Measurements from ENCODE around the gene C1orf53.
"Not testable (repeated sequence)": the region's sequence is repeated elsewhere in the genome, so short reads cannot be mapped to it uniquely, and the experiment has no call there.

C1orf53 gene

DNA sequence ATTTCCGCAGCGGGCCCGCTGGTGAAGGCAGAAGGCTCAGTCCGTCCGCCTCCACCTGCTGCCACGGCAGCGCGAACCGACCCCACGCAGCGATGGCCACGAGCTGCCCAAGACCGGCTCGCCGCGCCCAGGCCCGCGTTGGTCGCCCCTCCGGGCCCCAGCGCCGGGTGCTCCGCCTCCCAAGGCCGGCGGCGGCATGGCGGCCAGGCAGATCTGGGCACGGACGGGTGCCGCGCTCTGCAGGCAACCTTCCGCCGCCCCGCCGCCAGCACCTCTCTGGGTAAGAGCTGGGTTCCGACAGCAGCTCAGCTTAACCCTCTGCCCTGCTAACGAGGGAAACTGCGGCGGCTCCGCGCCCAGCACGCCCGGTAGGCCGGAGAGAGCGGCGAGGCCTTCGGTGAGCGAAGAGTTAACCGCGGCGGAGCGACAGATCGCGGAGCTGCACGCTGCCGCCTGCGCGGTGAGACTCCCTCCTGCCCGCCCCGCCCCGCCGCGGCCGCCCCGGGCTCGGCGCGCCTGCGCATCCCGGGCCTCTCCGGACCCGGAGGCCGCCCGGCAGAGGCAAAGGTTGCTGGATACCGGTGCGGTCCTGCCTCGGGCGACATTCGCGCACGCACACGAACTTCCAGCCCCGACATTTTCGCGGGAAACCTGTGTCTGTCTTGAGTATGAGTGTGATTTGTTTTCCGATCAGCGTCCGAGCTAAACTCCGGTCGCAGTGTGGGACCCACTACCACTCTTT lies at the start of gene C1orf53:
TSS of gene C1orf53 (plus strand) at position 177 of the 742 bp plus-strand sequence. CDS start at position 197, 20 bp downstream.
- TF ChIP-seq, protein P1, sequence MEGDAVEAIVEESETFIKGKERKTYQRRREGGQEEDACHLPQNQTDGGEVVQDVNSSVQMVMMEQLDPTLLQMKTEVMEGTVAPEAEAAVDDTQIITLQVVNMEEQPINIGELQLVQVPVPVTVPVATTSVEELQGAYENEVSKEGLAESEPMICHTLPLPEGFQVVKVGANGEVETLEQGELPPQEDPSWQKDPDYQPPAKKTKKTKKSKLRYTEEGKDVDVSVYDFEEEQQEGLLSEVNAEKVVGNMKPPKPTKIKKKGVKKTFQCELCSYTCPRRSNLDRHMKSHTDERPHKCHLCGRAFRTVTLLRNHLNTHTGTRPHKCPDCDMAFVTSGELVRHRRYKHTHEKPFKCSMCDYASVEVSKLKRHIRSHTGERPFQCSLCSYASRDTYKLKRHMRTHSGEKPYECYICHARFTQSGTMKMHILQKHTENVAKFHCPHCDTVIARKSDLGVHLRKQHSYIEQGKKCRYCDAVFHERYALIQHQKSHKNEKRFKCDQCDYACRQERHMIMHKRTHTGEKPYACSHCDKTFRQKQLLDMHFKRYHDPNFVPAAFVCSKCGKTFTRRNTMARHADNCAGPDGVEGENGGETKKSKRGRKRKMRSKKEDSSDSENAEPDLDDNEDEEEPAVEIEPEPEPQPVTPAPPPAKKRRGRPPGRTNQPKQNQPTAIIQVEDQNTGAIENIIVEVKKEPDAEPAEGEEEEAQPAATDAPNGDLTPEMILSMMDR (IDR thresholded peaks at IDR 0.05; ENCODE audit: insufficient read depth, low read depth, low read length, missing control alignments): no peak
- peak; percentile 87 for DNase-seq (ENCODE audit: low read depth)
- peak within 1 kb of the TSS; percentile 75 for H3K4me3 ChIP-seq (ENCODE audit: low read length)

DNA sequence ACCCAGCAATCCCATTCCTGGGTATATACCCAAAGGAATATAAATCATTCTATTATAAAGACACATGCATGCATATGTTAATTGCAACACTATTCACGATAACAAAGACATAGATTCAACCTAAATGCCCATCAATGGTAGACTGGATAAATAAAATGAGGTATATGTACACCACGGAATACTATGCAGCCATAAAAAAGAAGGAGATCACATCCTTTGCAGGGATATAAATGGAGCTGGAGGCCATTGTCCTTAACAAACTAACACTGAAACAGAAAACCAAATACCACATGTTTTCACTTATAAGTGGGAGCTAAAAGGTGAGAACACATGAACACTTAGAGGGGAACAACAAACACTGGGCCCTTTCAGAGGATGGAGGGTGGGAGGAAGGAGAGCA lies 46.7 kb upstream of the C1orf53 start:
- not testable (repeated sequence) for DNase-seq (ENCODE audit: low read depth); H3K4me3 ChIP-seq (ENCODE audit: low read length)

DNA sequence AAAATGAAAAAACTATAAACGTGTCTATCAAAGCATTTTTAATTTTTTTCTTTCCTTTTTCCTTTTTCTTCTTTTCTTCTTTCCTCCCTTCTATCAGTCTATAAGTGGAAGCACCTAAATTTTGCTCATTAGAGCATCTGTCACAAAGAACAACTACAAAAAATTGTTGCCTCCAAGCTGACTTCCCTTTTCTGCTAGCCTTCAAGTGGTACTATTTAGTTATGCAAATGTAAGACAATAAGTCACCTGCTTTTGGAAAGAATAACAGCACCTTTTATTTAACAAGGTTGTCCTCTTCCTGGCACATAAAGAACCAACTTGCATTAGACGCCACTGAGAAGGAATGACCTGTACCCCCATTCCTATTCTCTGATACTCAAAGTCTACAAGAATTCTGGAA lies 45.0 kb upstream of the C1orf53 start:
- TF ChIP-seq, protein P1 (IDR thresholded peaks at IDR 0.05; ENCODE audit: insufficient read depth, low read depth, low read length, missing control alignments): no peak

DNA sequence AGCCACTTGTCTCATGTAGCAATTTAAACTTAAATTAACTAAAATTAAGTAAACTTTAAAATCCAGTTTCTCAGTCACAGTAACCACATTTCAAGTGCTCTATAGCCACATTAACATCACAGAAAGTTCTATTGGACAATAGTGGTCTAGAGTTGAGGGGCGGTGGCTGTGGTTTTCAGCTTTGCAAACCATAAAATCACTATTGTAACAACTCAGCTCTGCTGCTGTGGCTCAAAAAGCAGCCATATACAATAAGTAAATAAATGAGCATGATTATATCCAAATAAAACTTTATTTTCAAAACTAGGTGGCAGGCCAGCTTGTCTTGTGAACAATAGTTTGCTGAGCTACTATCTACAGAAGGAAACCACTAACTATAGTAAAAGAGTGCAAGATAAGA lies 43.4 kb upstream of the C1orf53 start:
- no peak for DNase-seq (ENCODE audit: low read depth)
- H3K4me3 ChIP-seq (ENCODE audit: low read length): no peak overlapping the region
- TF ChIP-seq, protein P1 (IDR thresholded peaks at IDR 0.05; ENCODE audit: insufficient read depth, low read depth, low read length, missing control alignments): no peak

More for the DNA sequence above, 45.0 kb upstream of the C1orf53 start:
- H3K4me3 ChIP-seq (ENCODE audit: low read length): no peak overlapping the region
- no peak for DNase-seq (ENCODE audit: low read depth)

DNA sequence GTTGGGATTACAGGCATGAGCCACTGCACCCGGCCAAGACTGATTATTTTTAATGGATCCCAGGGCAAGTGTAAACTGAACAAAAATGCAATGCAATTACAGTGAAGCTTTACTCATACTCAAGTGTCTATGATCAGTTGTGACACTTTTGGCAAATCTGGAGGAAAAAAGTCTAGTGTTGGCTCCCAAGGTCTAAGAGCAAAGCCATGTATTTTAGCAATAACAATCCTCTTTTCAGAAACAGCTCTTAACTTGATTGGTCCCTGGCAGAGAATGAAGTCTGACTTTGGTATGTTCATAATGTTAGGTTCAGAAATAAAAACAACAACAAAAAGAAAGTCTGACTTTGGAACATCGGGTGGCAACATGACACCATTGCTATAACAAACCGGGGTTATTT lies 40.2 kb upstream of the C1orf53 start:
- DNase-seq (ENCODE audit: low read depth): no peak
- TF ChIP-seq, protein P1 (IDR thresholded peaks at IDR 0.05; ENCODE audit: insufficient read depth, low read depth, low read length, missing control alignments): no peak
- H3K4me3 ChIP-seq (ENCODE audit: low read length): no peak overlapping the region

DNA sequence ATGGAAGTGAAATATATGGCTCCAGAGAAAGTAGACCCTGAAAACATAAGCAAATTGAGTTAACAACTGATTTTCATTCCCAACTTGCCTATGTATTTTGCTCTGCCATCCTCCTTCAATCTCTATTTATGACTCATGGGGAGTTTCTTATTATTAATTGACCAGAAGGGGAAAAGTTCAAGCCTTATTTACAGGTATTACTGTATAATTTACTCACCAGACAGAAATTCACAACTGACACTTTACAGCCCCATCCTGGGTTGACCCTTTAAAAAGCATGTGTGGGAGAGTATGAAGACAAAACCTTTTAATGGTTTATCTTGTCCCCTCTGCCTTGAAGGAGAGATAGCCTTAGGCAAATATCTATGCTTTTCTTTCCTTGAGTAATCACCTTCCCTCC lies 39.8 kb upstream of the C1orf53 start:
- no peak overlapping the region for H3K4me3 ChIP-seq (ENCODE audit: low read length)
- peak; percentile 32 for DNase-seq (ENCODE audit: low read depth)
- TF ChIP-seq, protein P1 (IDR thresholded peaks at IDR 0.05; ENCODE audit: insufficient read depth, low read depth, low read length, missing control alignments): no peak

DNA sequence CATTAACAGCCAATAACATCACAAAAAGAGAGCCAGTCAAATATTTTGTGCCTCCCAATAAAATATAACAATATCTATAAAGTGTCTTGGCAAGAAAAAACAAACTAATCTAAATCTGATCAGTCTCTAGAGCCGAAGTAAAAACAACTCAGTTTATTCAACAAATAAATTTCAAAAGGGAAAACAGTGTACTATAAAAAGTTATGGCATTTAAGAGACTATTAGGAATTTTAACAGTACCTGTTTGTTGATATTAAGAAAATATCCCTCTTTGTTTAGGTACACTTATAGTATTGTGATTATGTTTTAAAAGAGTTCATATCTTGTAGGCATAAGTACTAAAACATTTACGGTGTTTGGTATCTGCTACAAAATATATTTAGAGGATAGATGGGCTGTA lies 36.6 kb upstream of the C1orf53 start:
- TF ChIP-seq, protein P1 (IDR thresholded peaks at IDR 0.05; ENCODE audit: insufficient read depth, low read depth, low read length, missing control alignments): no peak
- no peak for DNase-seq (ENCODE audit: low read depth)
- no peak overlapping the region for H3K4me3 ChIP-seq (ENCODE audit: low read length)
